Measurements from ENCODE around the gene SKP2. TPM values are rescaled to one million over a fixed set of nuclear protein-coding genes. Genes with fewer than 3 reads are reported as not detected.
"Not testable (repeated sequence)": the region's sequence is repeated elsewhere in the genome, so short reads cannot be mapped to it uniquely, and the experiment has no call there.

Gene SKP2
- polyA plus RNA-seq, 1 donor from 2014 or later: 26.0 TPM

GRCh38 chr5:36125868-36126267 lies 26.0 kb upstream of the SKP2 start:
- Histone ChIP-seq H3K4me2 (ENCODE audit: low read length) (no peak overlapping the region), H3K9ac (ENCODE audit: low read length) (no peak overlapping the region)
- TF ChIP-seq REST (IDR thresholded peaks at IDR 0.05; ENCODE audit: borderline replicate concordance): no peak
- no peak for TF ChIP-seq RAD21 (conservative IDR thresholded peaks at IDR 0.05)
- no peak for TF ChIP-seq EZH2 (IDR thresholded peaks at IDR 0.05; ENCODE audit: borderline replicate concordance, insufficient read depth, low read length, poor library complexity, severe bottlenecking)
- no peak for TF ChIP-seq CTCF (IDR thresholded peaks at IDR 0.05; ENCODE audit: poor library complexity, severe bottlenecking)
- no peak for TF ChIP-seq MXI1 (conservative IDR thresholded peaks at IDR 0.05; ENCODE audit: poor library complexity, severe bottlenecking)
- no peak for TF ChIP-seq SMC3 (conservative IDR thresholded peaks at IDR 0.05; ENCODE audit: poor library complexity)
- no peak for TF ChIP-seq EP300 (conservative IDR thresholded peaks at IDR 0.05; ENCODE audit: poor library complexity, severe bottlenecking)
- TF ChIP-seq TAF1 (IDR thresholded peaks at IDR 0.05; ENCODE audit: low read depth): no peak
- TF ChIP-seq POLR2AphosphoS5 (IDR thresholded peaks at IDR 0.05): no peak

GRCh38 chr5:36128795-36129194 lies 23.1 kb upstream of the SKP2 start:
- H3F3A ChIP-seq (ENCODE audit: insufficient read depth, low read length, poor library complexity, severe bottlenecking): no peaks in the 10 kb centered on the region
- H3K4me3 ChIP-seq (ENCODE audit: low read length): no peak overlapping the region
- no peak for TF ChIP-seq CTCF (IDR thresholded peaks at IDR 0.05; ENCODE audit: poor library complexity, severe bottlenecking)
- no peak overlapping the region for H3K9ac ChIP-seq (ENCODE audit: low read length)
- no peak overlapping the region for H2AFZ ChIP-seq (ENCODE audit: low read depth, low read length)
- no peaks in the 10 kb centered on the region for H4K20me1 ChIP-seq (ENCODE audit: insufficient read depth)
- no peaks in the 10 kb centered on the region for H3K27me3 ChIP-seq (ENCODE audit: insufficient read depth, low read depth, low read length)
- H3K9me2 ChIP-seq (ENCODE audit: insufficient read depth, low read length): no peaks in the 10 kb centered on the region
- H3K79me2 ChIP-seq (replicated peaks; ENCODE audit: insufficient read depth, low read length): no peaks in the 10 kb centered on the region
- H3K36me3 ChIP-seq (ENCODE audit: insufficient read depth, low read length): peaks cover 5% of the 10 kb centered on the region
- no peaks in the 10 kb centered on the region for H3K9me3 ChIP-seq (ENCODE audit: low read length)
- no peak overlapping the region for H3K4me2 ChIP-seq (ENCODE audit: low read length)
- H3K27ac ChIP-seq (ENCODE audit: low read length): no peak overlapping the region

More at GRCh38 chr5:36125868-36126267, 26.0 kb upstream of the SKP2 start:
- no peaks in the 10 kb centered on the region for H3F3A ChIP-seq (ENCODE audit: insufficient read depth, low read length, poor library complexity, severe bottlenecking)
- H3K9me2 ChIP-seq (ENCODE audit: insufficient read depth, low read length): no peaks in the 10 kb centered on the region
- H3K27me3 ChIP-seq (ENCODE audit: insufficient read depth, low read depth, low read length): no peaks in the 10 kb centered on the region
- no peak overlapping the region for H3K4me3 ChIP-seq (ENCODE audit: low read length)
- no peaks in the 10 kb centered on the region for H3K79me2 ChIP-seq (replicated peaks; ENCODE audit: insufficient read depth, low read length)
- peaks cover 6% of the 10 kb centered on the region for H3K36me3 ChIP-seq (ENCODE audit: insufficient read depth, low read length)
- H3K9me3 ChIP-seq (ENCODE audit: low read length): no peaks in the 10 kb centered on the region
- H2AFZ ChIP-seq (ENCODE audit: low read depth, low read length): no peak overlapping the region
- no peak overlapping the region for H3K27ac ChIP-seq (ENCODE audit: low read length)
- H4K20me1 ChIP-seq (ENCODE audit: insufficient read depth): no peaks in the 10 kb centered on the region

- H4K20me1 ChIP-seq (ENCODE audit: insufficient read depth); H3K79me2 ChIP-seq (replicated peaks; ENCODE audit: insufficient read depth, low read length); H3K27me3 ChIP-seq (ENCODE audit: insufficient read depth, low read depth, low read length); H2AFZ ChIP-seq (ENCODE audit: low read depth, low read length); H3K9me3 ChIP-seq (ENCODE audit: low read length); H3K36me3 ChIP-seq (ENCODE audit: insufficient read depth, low read length); H3F3A ChIP-seq (ENCODE audit: insufficient read depth, low read length, poor library complexity, severe bottlenecking); H3K9ac ChIP-seq (ENCODE audit: low read length); H3K27ac ChIP-seq (ENCODE audit: low read length); H3K9me2 ChIP-seq (ENCODE audit: insufficient read depth, low read length); H3K4me2 ChIP-seq (ENCODE audit: low read length); H3K4me3 ChIP-seq (ENCODE audit: low read length): not testable (repeated sequence)
Measured at GRCh38 chr5:36129666-36130065, 22.2 kb upstream of the SKP2 start.

GRCh38 chr5:36133009-36133408 lies 18.9 kb upstream of the SKP2 start:
- H3K4me3 ChIP-seq (ENCODE audit: low read length); H4K20me1 ChIP-seq (ENCODE audit: insufficient read depth); H3K9me3 ChIP-seq (ENCODE audit: low read length); H3K4me2 ChIP-seq (ENCODE audit: low read length); H2AFZ ChIP-seq (ENCODE audit: low read depth, low read length); H3K79me2 ChIP-seq (replicated peaks; ENCODE audit: insufficient read depth, low read length); H3K9ac ChIP-seq (ENCODE audit: low read length); H3F3A ChIP-seq (ENCODE audit: insufficient read depth, low read length, poor library complexity, severe bottlenecking); H3K27me3 ChIP-seq (ENCODE audit: insufficient read depth, low read depth, low read length); H3K27ac ChIP-seq (ENCODE audit: low read length); H3K9me2 ChIP-seq (ENCODE audit: insufficient read depth, low read length): not testable (repeated sequence)
- H3K36me3 ChIP-seq (ENCODE audit: insufficient read depth, low read length): peaks cover 15% of the 10 kb centered on the region

Measured in neural cell (in vitro differentiated cells).